ENCODE measurements around the gene MIEF1. TPM values are rescaled to one million over a fixed set of nuclear protein-coding genes. Genes with fewer than 3 reads are reported as not detected.

The MIEF1 gene
- total RNA-seq, 4 donors from 2014 or later: 19.2 to 23.6 (median 23.4) TPM

- Histone ChIP-seq H3K4me3 (no peak overlapping the region), H3K27me3 (no peaks in the 10 kb centered on the region), H3K36me3 (no peaks in the 10 kb centered on the region), H3K4me1 (peaks cover 7% of the 10 kb centered on the region), H3K9me3 (no peaks in the 10 kb centered on the region), H3K27ac (no peak overlapping the region)
- no peak for TF ChIP-seq POLR2AphosphoS5 (IDR thresholded peaks at IDR 0.05)
- TF ChIP-seq CTCF (IDR thresholded peaks at IDR 0.05): no peak
- no peak for TF ChIP-seq EP300 (IDR thresholded peaks at IDR 0.05)
- TF ChIP-seq POLR2A (IDR thresholded peaks at IDR 0.05): no peak
- whole genome bisulfite sequencing: 96% methylated on average over 56 of the region's 70 CpGs
- DNase-seq (ENCODE audit: low spot score in 2 of 2): no peak
Observed at GRCh38 chr22:39487826-39488520, 14.1 kb upstream of the MIEF1 start.

- no peak for TF ChIP-seq CTCF (IDR thresholded peaks at IDR 0.05)
- no peak for DNase-seq (ENCODE audit: low spot score in 2 of 2)
- Histone ChIP-seq H3K36me3 (no peaks in the 10 kb centered on the region), H3K27ac (no peak overlapping the region), H3K9me3 (no peaks in the 10 kb centered on the region), H3K4me3 (no peak overlapping the region), H3K27me3 (no peaks in the 10 kb centered on the region), H3K4me1 (peaks cover 7% of the 10 kb centered on the region)
- WGBS: 89% methylated on average over 29 of the region's 39 CpGs
Observed at GRCh38 chr22:39488563-39489083, 13.5 kb upstream of the MIEF1 start.

DNA sequence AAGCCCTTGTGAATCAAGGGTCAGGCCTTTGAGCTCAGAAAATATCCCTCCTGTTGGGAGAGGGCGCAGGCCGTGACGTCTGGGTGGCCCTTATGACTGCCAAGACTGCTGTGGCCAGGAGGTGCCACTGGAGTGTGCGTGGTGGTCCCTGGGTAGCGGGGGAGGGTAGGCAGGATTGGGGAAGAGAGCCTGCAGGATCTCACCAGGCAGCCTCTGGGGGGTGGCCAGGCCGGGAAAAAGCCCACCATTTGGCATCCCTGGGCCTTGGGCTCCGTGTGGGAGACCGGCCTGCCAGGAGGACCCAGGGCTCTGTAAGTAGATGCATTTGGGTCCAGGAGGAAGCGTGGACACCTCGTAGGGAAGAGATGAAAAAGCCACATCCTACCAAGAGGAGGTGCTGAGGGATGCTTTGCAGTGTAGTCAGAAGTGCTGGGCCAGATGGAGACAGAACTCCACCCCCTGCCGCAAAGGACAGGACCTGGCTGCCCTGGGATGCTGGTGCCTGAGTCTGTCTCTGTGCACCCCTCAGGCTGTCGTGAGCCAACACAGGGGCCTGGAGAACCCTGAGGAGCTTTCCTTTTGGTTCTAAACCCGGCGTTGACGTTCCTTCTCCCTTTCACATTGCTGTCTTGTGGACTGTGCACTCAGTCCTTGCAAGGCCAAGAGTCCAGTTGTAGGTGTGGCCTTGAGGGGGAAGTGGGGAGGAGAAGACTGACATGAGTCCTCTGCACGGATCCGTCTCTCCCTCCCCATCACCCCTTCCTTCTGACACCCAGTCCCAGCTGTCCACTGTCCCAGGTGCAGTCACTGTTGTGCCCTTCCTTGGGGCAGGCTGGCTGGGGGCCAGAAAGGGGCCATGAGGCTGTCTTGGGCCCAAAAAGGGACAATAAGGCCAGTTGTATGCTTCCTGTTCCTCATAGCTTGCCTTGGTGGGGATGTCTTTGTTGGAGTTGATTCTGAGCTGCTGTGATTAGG is 12.7 kb upstream of the MIEF1 start:
- no peaks in the 10 kb centered on the region for H3K27me3 ChIP-seq
- no peak overlapping the region for H3K4me3 ChIP-seq
- H3K9me3 ChIP-seq: no peaks in the 10 kb centered on the region
- H3K36me3 ChIP-seq: no peaks in the 10 kb centered on the region
- TF ChIP-seq POLR2A (IDR thresholded peaks at IDR 0.05) (no peak), EP300 (IDR thresholded peaks at IDR 0.05) (no peak), CTCF (IDR thresholded peaks at IDR 0.05) (no peak), POLR2AphosphoS5 (IDR thresholded peaks at IDR 0.05) (no peak)
- no peak overlapping the region for H3K27ac ChIP-seq
- peaks cover 10% of the 10 kb centered on the region for H3K4me1 ChIP-seq
- DNase-seq (ENCODE audit: low spot score in 2 of 2): no peak
- WGBS: 81% methylated on average over 16 of the region's 17 CpGs

DNA sequence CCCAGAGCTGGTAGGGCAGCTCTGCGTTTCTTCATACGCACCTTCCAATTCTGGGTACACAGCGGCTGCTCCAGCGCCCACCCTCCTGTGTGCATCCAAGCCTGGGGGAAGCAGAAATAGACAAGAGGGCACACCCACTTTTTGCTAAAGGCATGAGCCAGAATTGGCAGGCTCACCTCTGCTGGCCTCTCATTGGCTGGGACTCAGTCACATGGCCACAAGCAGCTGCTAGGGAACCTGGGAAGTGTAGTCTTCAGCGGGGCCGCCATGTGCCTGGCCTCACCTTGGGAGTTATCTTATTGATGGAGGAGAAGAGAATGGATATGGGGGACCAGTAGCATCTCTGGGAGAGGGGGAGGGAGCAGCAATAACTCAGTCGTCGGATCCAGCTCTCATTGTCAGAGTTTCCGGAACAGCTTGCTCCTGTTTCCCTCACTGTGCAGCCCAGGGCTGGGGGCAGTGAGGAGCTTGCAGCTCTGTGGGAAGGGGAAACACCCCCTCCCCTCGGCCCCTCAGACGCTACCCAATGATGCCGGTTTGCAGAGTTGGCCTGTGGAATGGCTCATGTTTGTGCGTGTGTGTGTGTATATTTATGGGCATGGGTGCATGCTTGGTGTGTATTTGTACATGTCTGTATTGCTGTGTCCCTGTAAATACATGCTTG is 11.8 kb upstream of the MIEF1 start:
- Histone ChIP-seq H3K4me3 (no peak overlapping the region), H3K27ac (no peak overlapping the region), H3K9me3 (no peaks in the 10 kb centered on the region), H3K27me3 (no peaks in the 10 kb centered on the region), H3K4me1 (peaks cover 16% of the 10 kb centered on the region), H3K36me3 (no peaks in the 10 kb centered on the region)
- TF ChIP-seq CTCF (IDR thresholded peaks at IDR 0.05) (no peak), POLR2AphosphoS5 (IDR thresholded peaks at IDR 0.05) (no peak)
- peak in 1 of 2 donors; percentile 90 for DNase-seq (ENCODE audit: low spot score in 2 of 2)
- WGBS: 45% methylated on average over 12 of the region's 13 CpGs

Measured in suprapubic skin (tissue), 4 donors.